Measurements from ENCODE around the gene DYSF. TPM values are rescaled to one million over a fixed set of nuclear protein-coding genes. Genes with fewer than 3 reads are reported as not detected.

Gene DYSF
- total RNA-seq, 4 donors from 2014 or later = 4.2 to 26.6 (median 16.2) TPM

GRCh38 chr2:71454221-71455010 is 1.1 kb downstream of the DYSF start:
- TF ChIP-seq CTCF (IDR thresholded peaks at IDR 0.05; ENCODE audit: low read depth) = no peak

- TF ChIP-seq CTCF (IDR thresholded peaks at IDR 0.05; ENCODE audit: low read depth) = no peak
Measured at GRCh38 chr2:71455011-71455740, 1.8 kb downstream of the DYSF start.

- TF ChIP-seq CTCF (IDR thresholded peaks at IDR 0.05; ENCODE audit: low read depth) = no peak
Measured at GRCh38 chr2:71455741-71456569, 2.6 kb downstream of the DYSF start.

- TF ChIP-seq CTCF (IDR thresholded peaks at IDR 0.05; ENCODE audit: low read depth) = no peak
Measured at GRCh38 chr2:71456617-71457016, 3.3 kb downstream of the DYSF start.

GRCh38 chr2:71457123-71457915 is 4.0 kb downstream of the DYSF start:
- TF ChIP-seq CTCF (IDR thresholded peaks at IDR 0.05; ENCODE audit: low read depth) = no peak

- no peak for TF ChIP-seq CTCF (IDR thresholded peaks at IDR 0.05; ENCODE audit: low read depth)
Measured at GRCh38 chr2:71457923-71458322, 4.6 kb downstream of the DYSF start.

Data from subcutaneous adipose tissue (tissue), 4 donors.